ENCODE measurements around the gene TBC1D10A.

DNA sequence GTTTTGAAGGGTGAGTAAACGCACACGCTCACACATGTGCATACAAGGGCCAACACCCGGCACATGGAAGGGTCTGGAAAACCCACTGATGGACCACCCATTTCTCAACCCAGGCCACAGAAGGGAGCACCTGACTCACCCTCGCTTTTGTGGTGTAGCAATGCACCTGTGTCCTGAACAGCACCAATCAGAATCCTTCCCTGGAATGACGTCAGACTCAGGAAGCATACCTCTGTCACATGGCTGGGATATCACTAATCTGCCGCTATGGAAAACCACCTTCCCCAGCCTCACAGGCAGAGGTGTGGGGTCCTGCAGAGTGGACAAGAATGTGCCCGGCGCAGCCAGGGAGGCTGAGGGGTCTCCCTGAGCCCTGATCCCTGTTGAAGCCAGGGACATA, 51.1 kb downstream of the TBC1D10A start:
- TF ChIP-seq, protein P1, sequence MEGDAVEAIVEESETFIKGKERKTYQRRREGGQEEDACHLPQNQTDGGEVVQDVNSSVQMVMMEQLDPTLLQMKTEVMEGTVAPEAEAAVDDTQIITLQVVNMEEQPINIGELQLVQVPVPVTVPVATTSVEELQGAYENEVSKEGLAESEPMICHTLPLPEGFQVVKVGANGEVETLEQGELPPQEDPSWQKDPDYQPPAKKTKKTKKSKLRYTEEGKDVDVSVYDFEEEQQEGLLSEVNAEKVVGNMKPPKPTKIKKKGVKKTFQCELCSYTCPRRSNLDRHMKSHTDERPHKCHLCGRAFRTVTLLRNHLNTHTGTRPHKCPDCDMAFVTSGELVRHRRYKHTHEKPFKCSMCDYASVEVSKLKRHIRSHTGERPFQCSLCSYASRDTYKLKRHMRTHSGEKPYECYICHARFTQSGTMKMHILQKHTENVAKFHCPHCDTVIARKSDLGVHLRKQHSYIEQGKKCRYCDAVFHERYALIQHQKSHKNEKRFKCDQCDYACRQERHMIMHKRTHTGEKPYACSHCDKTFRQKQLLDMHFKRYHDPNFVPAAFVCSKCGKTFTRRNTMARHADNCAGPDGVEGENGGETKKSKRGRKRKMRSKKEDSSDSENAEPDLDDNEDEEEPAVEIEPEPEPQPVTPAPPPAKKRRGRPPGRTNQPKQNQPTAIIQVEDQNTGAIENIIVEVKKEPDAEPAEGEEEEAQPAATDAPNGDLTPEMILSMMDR (conservative IDR thresholded peaks at IDR 0.05; ENCODE audit: low read length), result no peak
- no peak for TF ChIP-seq EZH2phosphoT487 (IDR thresholded peaks at IDR 0.05; ENCODE audit: borderline replicate concordance)
